T47D (cell line): ENCODE data around the gene MT1E.
"Not testable (repeated sequence)": the region's sequence is repeated elsewhere in the genome, so short reads cannot be mapped to it uniquely, and the experiment has no call there.

Experiments used
- DNase-seq, 2 experiments: peaks; one replicate each; pipeline versions ENCODE4 v3.0.0 to v3.0.0-alpha.2; 2011 to 2012; ENCODE audit warnings: low read depth in 1 of 2, low spot score in 1 of 2
- JUND ChIP-seq: IDR thresholded peaks from 2 replicates; pipeline ENCODE4 v1.6.1; 2012; ENCODE audit warnings: low read depth
- in situ Hi-C: cut with HindIII; loops from 2 replicates; pipeline ENCODE4 v1.10.0; 2016; ENCODE audit warnings: low sequenced_read_pairs, low pct_unique_long_range_greater_than_20kb

MT1E gene

DNA sequence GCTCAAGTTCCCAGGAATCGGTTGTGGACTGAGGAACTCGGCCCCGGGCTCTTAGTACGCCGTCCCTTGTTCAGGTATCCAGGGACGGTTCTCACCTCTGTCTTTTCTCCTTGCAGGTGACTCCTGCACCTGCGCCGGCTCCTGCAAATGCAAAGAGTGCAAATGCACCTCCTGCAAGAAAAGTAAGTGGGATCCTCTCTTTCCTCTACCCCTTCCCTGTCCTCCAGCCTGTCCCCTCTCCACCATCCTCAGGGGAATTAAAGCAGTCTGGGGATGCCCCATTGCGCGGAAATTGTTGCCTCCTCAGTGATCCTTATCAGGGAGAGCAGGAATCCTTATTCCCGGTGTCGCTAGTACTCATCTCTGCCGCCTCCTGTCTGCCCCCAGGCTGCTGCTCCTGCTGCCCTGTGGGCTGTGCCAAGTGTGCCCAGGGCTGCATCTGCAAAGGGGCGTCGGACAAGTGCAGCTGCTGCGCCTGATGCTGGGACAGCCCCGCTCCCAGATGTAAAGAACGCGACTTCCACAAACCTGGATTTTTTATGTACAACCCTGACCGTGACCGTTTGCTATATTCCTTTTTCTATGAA is 16.6 kb upstream of the MT1E start:
- in situ Hi-C loops: no loop called here
- no peak for DNase-seq
- no peak for TF ChIP-seq JUND

DNA sequence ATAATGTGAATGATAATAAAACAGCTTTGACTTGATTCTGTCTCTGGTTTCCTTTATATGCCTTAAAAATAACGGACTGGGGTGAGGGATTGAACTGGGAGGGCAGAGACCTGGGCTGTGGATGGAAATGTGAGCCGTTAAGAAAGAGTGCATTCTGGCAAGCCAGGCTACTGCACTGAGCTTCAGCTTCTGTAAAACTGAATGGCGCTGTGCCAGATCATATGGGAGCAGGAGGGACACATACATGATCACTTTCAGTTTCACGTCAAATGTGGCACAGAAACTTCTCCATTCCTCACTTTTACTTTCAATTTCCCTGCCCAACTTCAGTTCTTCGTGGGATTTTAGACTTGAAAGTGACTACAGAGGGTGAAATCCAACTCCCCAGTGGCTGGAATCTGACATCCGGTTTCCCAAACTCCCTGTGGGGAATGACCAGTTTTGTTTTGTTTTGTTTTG is 16.1 kb upstream of the MT1E start:
- DNase-seq: peak in 1 of 2 experiments; percentile 58
- in situ Hi-C loops: no loop called here
- TF ChIP-seq JUND: no peak

DNA sequence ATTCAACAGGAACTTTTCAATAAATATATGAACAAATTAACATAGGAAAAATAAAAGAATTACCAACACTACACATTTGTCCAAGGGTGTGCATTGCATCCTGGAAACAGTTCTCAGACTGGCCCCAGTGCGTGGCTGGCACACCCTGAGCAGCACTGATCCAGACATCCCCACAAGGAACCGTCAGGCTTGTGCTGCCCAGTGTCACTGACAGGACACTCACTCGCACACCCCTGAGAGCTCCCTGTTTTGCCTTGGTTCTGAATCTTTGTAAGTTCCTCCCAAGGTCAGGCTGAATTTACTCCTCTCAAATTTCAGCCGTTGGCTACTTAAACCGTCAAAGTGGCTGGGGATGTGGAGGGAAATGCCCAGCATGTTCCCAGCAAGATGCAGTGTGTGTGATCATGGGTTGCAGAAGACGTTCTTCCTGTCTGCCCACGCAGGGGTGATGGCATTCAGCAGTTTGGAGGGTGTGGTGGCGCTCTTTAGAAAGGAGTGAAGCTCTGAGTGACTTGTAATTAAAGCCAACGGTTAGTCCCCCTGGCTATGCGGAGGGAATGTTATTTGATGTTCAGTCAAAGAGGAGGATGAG is 15.5 kb upstream of the MT1E start:
- in situ Hi-C loops: no loop called here
- TF ChIP-seq JUND: no peak

DNA sequence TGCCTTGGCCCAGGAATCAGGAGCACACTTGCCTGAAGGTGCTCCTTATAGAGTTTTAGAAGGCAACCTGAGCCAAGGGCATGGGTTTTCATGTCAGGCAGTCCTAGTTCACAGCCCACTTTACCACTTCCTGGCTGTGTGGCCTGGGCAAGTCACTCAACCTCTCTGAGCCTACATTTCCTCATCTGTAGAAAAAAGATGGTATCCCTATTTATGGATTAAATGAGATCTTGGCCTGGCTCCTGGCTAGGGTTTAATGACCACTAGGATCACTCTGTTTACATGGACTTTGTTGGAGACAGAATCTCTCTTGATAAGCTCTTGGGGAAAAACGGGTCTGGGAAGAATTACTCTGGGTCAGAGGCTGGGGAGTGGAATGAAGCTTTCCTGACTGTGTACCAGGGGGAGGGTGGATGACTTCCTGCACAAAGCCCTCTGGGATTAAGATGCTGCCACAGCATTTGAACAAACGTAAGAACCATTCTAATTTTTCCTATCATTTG is 14.9 kb upstream of the MT1E start:
- DNase-seq: no peak
- in situ Hi-C loops: no loop called here
- no peak for TF ChIP-seq JUND

More for the DNA sequence above, 15.5 kb upstream of the MT1E start:
- DNase-seq: peak in 1 of 2 experiments; percentile 87

DNA sequence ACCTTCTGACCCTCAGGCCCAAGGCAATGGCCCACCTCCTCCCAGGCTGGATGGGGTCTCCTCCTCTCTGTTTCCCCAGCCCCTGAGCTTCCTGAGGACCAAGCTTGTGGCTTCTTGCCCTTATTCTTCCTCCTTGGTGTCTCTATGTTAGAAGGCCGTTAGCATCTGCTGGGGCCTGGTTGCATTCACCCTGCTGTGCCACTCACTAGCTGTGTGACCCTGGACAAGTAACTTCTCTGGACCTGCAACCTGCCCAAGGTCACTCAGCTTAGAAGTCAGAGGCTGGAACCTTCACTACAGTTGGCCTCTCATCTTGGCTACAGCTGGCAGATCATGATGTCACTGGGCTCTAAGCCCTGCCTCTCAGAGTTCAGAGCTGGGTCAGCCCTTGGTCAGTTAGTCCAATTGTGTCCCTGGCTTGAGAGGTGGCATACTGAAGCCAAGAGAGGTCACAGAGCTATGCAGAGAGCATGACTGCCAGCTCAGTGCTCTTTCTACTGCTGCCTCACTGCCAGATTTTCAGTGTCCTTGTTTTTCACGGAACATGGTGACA is 14.2 kb upstream of the MT1E start:
- in situ Hi-C loops: no loop called here
- no peak for TF ChIP-seq JUND
- peak in 1 of 2 experiments; percentile 79 for DNase-seq

DNA sequence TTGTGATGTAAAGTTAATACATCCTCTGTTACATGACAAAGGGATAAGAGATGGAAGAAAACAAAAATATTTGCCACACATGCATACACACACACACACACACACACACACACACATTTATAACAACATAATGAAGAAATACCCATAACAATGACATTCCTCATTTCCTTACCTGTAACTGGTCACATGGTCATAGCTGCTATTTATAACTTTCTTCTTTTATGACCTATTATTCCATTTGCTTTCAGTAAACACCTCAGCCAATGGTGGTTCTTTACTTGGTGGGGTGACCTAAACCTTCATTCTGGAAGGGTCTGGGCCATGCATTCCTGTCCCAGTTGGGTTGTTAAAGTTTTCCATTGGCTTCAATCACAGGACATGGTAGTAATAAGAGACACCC is 11.9 kb upstream of the MT1E start:
- DNase-seq: no peak
- in situ Hi-C loops: no loop called here
- TF ChIP-seq JUND: no peak

DNA sequence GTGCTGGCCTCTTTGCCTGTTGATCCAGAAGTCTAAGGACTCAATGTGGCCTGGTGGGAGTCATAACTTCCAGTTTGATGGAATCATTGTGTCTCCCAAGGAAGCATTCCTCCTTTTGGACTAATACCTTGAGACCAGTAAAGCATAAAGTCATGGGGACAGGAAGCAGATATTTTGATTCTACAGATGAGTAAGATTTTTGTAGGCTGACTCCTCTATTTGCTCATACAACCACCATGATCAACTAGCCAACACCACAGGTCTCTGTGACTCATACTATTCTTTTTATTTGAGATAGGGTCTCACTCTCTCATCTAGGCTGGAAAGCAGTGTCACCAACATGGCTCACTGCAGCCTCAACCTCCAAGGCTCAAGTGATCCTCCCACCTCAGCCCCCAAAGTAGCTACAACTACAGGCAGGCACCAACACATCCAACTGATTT is 11.0 kb upstream of the MT1E start:
- DNase-seq: no peak
- in situ Hi-C loops: no loop called here
- TF ChIP-seq JUND: no peak

DNA sequence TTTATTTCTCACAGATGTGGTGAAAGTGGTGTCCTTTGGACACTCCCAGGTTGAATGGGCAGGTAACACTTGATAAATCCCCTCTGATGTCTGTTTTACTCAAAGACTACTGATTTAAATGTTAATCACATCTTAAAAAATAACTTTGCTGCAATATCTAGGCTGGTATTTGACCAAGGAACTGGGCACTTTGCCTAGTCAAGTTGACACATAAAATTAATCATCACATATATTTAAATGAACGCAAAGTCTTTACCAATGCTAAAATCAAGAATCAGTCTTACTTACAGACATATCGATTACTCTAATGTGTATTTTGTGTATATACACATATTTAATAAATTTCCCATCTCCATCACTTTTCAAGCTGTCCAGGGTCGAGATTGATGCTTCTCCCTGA is 10.2 kb upstream of the MT1E start:
- no peak for TF ChIP-seq JUND
- in situ Hi-C loops: no loop called here
- DNase-seq: no peak

DNA sequence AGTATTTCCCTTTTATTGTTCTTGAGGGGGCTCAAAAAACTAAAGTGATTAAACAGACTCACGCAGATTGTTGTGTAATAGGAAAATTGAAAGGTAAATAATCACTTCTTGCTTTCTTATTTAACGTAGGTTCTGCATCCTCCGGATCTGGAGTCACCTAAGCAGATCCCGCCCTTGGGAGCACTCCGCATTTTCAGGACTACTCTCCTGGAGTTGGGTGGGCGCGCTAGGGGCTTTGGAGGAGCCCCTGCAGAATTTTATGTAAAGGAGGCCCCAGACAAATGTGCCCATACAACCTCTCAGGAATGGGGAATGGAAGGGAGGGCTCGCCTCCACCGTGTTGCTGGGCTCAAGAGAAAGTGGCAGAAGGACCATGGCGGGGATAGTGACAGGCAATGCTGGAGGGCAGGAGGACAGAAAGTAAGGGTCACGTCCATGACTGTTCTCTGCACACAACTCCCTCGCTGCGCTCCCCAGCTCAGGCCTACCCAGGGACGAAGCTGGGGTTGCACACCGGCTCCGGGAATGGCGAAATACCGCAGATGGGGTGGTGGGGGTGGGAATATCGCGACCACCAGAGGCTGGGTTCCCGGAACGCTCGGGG is 8.9 kb upstream of the MT1E start:
- DNase-seq: no peak

DNA sequence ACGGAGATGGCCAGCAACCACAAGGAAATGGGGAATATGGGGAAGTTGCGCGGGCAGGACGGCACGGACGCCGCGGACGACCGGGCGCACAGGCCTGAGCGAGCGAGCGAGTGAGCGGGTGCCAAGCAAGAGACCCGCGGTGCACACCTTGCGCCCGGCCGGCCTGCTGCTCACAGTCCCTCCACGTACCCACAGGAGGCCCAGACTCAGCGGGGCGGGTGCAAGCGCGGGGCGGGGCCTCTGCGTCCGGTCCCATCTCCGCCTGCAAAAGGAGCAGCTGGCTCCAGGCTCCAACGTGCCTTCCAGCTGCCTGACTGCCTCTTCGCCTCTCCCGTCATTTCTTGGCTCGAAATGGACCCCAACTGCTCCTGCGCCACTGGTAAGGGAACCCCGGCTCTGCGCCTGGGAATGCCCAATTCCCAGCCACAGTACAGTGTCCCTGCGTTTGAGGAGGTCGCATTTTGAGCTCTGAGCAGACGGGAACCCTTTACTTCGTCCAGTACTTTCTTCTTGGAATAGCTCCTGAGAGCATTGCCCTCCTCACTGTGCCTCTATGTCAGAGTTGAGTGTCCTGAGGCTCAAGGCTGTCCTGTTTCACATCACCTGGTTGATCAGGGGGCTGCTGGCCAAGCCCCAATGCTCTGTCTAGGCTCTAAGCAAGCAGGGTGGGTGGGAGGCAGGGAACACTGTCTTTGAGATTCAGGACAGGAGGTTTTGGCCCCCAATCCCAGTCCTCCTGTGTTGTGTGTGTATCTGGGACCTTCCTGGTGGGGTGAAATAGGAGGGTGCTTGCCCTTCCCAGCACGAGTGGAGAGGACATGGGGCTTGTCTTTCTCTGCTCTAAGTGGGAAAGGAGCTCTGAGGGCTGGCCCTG is 8.1 kb upstream of the MT1E start:
- no peak for DNase-seq
- in situ Hi-C loops: no loop called here
- no peak for TF ChIP-seq JUND

More for the DNA sequence above, 8.9 kb upstream of the MT1E start:
- TF ChIP-seq JUND: no peak
- in situ Hi-C loops: no loop called here

DNA sequence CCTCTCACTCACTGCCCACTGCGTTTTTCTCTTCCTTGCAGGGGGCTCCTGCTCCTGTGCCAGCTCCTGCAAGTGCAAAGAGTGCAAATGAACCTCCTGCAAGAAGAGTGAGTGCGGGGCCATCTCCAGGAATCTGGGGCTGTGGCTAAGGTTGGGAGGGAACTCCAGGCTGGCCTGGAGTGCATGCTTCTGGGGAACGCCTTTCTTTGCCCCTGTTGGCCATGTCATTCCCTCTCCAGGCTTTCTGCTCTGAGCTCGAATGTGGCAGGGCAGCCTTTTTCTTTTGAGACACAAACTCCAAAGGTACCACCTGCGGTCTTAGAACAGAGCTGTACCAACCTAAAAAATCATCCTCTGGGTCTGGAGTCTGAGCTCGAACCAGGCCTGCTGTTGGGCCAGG is 7.4 kb upstream of the MT1E start:
- no peak for TF ChIP-seq JUND
- in situ Hi-C loops: no loop called here
- no peak for DNase-seq

DNA sequence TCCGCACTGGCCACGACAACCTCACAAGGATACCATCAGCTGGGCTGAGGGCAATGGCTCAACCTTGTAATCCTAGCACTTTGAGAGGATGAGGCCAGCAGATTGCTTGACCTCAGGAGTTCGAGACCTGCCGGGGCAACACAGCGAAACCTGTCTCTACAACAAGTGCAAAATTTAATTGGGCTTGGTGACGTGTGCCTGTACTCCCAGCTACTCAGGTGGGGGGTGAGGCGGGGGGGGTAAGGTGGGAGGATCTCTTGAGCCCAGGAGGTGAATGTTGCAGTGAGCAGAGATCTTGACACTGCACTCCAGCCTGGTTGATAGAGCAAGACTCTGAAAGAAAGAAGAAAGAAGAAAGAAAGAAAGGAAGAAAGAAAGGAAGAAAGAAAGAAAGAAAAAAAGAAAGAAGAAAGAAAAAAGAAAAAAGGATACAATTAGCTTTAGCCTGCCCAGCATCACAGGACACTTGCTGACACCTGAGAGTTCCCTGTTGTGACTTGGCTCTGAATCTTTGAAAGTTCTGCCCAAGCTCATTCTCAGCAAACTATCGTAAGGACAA is 5.2 kb upstream of the MT1E start:
- no peak for DNase-seq
- no peak for TF ChIP-seq JUND
- in situ Hi-C loops: no loop called here

DNA sequence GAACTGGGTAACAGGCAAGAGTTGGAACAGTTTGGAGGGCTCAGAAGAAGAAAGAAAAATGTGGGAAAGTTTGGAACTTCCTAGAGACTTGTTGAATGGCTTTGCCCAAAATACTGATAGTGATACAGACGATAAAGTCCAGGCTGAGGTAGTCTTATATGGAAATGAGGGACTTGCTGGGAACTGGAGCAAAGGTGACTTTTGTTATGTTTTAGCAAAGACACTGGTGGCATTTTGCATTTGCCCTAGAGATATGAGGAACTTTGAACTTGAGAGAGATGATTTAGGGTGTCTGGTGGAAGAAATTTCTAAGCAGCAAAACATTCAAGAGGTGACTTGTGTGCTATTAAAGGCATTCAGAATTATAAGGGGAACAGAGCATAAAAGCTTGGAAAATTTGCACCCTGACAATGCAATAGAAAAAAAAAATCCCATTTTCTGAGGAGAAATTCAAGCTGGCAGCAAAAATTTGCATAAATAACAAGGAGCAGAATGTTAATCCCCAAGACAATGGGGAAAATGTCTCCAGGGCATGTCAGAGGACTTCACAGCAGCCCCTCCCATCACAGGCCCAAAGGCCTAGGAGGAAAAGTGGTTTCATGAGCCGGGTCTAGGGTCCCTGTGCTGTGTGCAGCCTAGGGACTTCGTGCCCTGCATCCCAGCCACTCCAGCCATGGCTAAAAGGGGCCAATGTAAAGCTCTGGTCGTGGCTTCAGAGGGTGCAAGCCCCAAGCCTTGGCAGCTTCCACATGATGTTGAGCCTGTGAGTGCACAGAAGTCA is 3.7 kb upstream of the MT1E start:
- DNase-seq, in situ Hi-C loops: not testable (repeated sequence)

DNA sequence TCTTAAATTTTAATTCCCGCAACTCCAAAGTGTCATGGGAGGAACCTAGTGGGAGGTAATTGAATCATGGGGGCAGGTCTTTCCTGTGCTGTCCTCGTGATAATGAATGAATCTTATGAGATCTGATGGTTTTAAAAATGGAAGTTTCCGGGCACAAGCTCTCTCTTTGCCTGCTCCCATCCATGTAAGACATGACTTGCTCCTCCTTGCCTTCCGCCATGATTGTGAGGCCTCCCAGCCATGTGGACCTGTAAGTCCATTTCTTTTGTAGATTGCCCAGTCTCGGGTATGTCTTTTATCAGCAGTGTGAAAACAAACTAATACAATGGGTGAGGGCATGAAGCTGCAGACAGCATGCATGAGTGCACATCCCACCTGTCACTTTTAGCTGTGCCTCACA is 2.4 kb upstream of the MT1E start:
- DNase-seq, in situ Hi-C loops: not testable (repeated sequence)
